Measurements from ENCODE around the gene COIL. TPM values are rescaled to one million over a fixed set of nuclear protein-coding genes. Genes with fewer than 3 reads are reported as not detected.

The COIL gene
- total RNA-seq, 1 experiment from 2014 or later, result 19.3 TPM

- no peak for DNase-seq
- Histone ChIP-seq H3K4me3 (no peak overlapping the region), H3K9me3 (peaks cover 4% of the 10 kb centered on the region; the same call in 1 of the 2 replicates), H3K36me3 (no peaks in the 10 kb centered on the region), H3K27me3 (no peaks in the 10 kb centered on the region)
Observed at GRCh38 chr17:56925088-56925487, 35.8 kb downstream of the COIL start.

GRCh38 chr17:56919717-56920116 is 41.1 kb downstream of the COIL start:
- Histone ChIP-seq H3K27me3 (no peaks in the 10 kb centered on the region), H3K9me3 (peaks cover 7% of the 10 kb centered on the region), H3K36me3 (no peaks in the 10 kb centered on the region), H3K4me3 (no peak overlapping the region)
- DNase-seq, result no peak

GRCh38 chr17:56918916-56919315 is 41.9 kb downstream of the COIL start:
- peaks cover 7% of the 10 kb centered on the region for H3K9me3 ChIP-seq
- H3K4me3 ChIP-seq, result no peak overlapping the region
- DNase-seq, result no peak
- no peaks in the 10 kb centered on the region for H3K36me3 ChIP-seq
- H3K27me3 ChIP-seq, result no peaks in the 10 kb centered on the region

- no peak overlapping the region for H3K4me3 ChIP-seq
- H3K36me3 ChIP-seq, result peaks cover under 1% of the 10 kb centered on the region
- no peak for DNase-seq
- H3K9me3 ChIP-seq, result peaks cover 7% of the 10 kb centered on the region
- H3K27me3 ChIP-seq, result no peaks in the 10 kb centered on the region
Observed at GRCh38 chr17:56917559-56918296, 43.1 kb downstream of the COIL start.

- Histone ChIP-seq H3K4me3 (peak overlapping the region; percentile 93), H3K27me3 (no peaks in the 10 kb centered on the region), H3K36me3 (peaks cover 29% of the 10 kb centered on the region), H3K9me3 (peaks cover 7% of the 10 kb centered on the region)
- DNase-seq, result no peak
Observed at GRCh38 chr17:56914581-56915273, 46.1 kb downstream of the COIL start.

- DNase-seq, result peak; percentile 98
- Histone ChIP-seq H3K27me3 (no peaks in the 10 kb centered on the region), H3K9me3 (peaks cover 7% of the 10 kb centered on the region), H3K36me3 (peaks cover 34% of the 10 kb centered on the region), H3K4me3 (peak within 1 kb of the TSS; percentile 93)
Observed at GRCh38 chr17:56913867-56914580, 46.8 kb downstream of the COIL start, which contains the start of gene TRIM25. Gene TRIM25, minus strand, starts transcription at chr17:56914049. Its CDS starts 61 bp downstream, at chr17:56913988.

- Histone ChIP-seq H3K36me3 (peaks cover 40% of the 10 kb centered on the region), H3K9me3 (peaks cover 7% of the 10 kb centered on the region), H3K4me3 (peak overlapping the region; percentile 93), H3K27me3 (no peaks in the 10 kb centered on the region)
- no peak for DNase-seq
Observed at GRCh38 chr17:56913353-56913866, 47.4 kb downstream of the COIL start.

GRCh38 chr17:56913000-56913311 is 47.9 kb downstream of the COIL start:
- DNase-seq, result no peak
- Histone ChIP-seq H3K4me3 (peak overlapping the region; percentile 93), H3K9me3 (peaks cover 7% of the 10 kb centered on the region), H3K27me3 (no peaks in the 10 kb centered on the region), H3K36me3 (peaks cover 45% of the 10 kb centered on the region)

GRCh38 chr17:56912105-56912999 is 48.5 kb downstream of the COIL start:
- peak; percentile 53 for DNase-seq
- no peaks in the 10 kb centered on the region for H3K27me3 ChIP-seq
- peaks cover 51% of the 10 kb centered on the region for H3K36me3 ChIP-seq
- H3K4me3 ChIP-seq, result peak overlapping the region; percentile 93
- H3K9me3 ChIP-seq, result peaks cover 2% of the 10 kb centered on the region

GRCh38 chr17:56910509-56911235 is 50.2 kb downstream of the COIL start:
- H3K4me3 ChIP-seq, result peak overlapping the region; percentile 93
- H3K9me3 ChIP-seq, result no peaks in the 10 kb centered on the region
- DNase-seq, result no peak
- H3K36me3 ChIP-seq, result peaks cover 68% of the 10 kb centered on the region
- H3K27me3 ChIP-seq, result no peaks in the 10 kb centered on the region

GRCh38 chr17:56909742-56910508 is 50.9 kb downstream of the COIL start:
- no peak for DNase-seq
- Histone ChIP-seq H3K9me3 (no peaks in the 10 kb centered on the region), H3K36me3 (peaks cover 75% of the 10 kb centered on the region), H3K4me3 (no peak overlapping the region), H3K27me3 (no peaks in the 10 kb centered on the region)

- Histone ChIP-seq H3K4me3 (no peak overlapping the region), H3K36me3 (peaks cover 94% of the 10 kb centered on the region), H3K27me3 (no peaks in the 10 kb centered on the region), H3K9me3 (no peaks in the 10 kb centered on the region)
- DNase-seq, result no peak
Observed at GRCh38 chr17:56908001-56908542, 52.8 kb downstream of the COIL start.

GRCh38 chr17:56903560-56903959 is 57.3 kb downstream of the COIL start:
- Histone ChIP-seq H3K9me3 (no peaks in the 10 kb centered on the region), H3K36me3 (peaks cover 100% of the 10 kb centered on the region), H3K27me3 (no peaks in the 10 kb centered on the region), H3K4me3 (no peak overlapping the region)
- DNase-seq, result no peak

- H3K4me3 ChIP-seq, result no peak overlapping the region
- H3K9me3 ChIP-seq, result no peaks in the 10 kb centered on the region
- peak; percentile 96 for DNase-seq
- no peaks in the 10 kb centered on the region for H3K27me3 ChIP-seq
- H3K36me3 ChIP-seq, result peaks cover 100% of the 10 kb centered on the region
Observed at GRCh38 chr17:56902348-56902747, 58.5 kb downstream of the COIL start.

- peaks cover 100% of the 10 kb centered on the region for H3K36me3 ChIP-seq
- no peak overlapping the region for H3K4me3 ChIP-seq
- no peaks in the 10 kb centered on the region for H3K9me3 ChIP-seq
- H3K27me3 ChIP-seq, result no peaks in the 10 kb centered on the region
- no peak for DNase-seq
Observed at GRCh38 chr17:56899403-56899802, 61.4 kb downstream of the COIL start.

Data from MG63 (cell line).